HL-60 (cell line): ENCODE results near the gene OSMR.

Experiments used
- GABPA ChIP-seq: IDR thresholded peaks from 2 replicates; pipeline ENCODE4 v1.6.1; 2012; ENCODE audit warnings: low read depth
- POLR2AphosphoS5 ChIP-seq: IDR thresholded peaks from 2 replicates; pipeline ENCODE4 v1.6.1; 2012; ENCODE audit warnings: low read depth
- REST ChIP-seq: IDR thresholded peaks from 2 replicates; pipeline ENCODE4 v1.6.1; 2012; ENCODE audit warnings: low read depth; ENCODE audit not compliant: insufficient replicate concordance
- TF ChIP-seq, protein P1 (sequence below): IDR thresholded peaks from one replicate; pipeline ENCODE4 v1.5.1; 2011; ENCODE audit warnings: low read length, control low read depth, inconsistent platforms; ENCODE audit not compliant: insufficient read depth

DNA sequence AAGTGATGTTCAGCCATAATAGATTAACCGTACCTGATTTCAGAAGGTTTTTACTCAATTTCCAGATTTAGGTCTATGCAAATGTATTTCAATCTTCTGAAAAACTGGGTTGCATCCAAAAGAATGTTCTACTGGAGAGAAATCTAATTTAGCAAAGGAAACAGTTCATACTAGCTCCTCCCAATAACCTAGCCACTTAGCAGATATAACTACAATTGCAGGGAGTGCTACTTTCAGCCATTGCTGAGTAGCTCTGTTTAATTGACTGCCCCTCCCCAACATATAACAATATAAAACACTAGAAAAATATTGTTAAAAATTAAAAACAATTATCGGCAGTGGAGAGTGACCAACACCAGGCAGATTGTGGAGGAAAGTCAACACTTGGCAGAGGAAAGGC, 7.9 kb upstream of the OSMR start:
- TF ChIP-seq REST = no peak
- TF ChIP-seq, protein P1, sequence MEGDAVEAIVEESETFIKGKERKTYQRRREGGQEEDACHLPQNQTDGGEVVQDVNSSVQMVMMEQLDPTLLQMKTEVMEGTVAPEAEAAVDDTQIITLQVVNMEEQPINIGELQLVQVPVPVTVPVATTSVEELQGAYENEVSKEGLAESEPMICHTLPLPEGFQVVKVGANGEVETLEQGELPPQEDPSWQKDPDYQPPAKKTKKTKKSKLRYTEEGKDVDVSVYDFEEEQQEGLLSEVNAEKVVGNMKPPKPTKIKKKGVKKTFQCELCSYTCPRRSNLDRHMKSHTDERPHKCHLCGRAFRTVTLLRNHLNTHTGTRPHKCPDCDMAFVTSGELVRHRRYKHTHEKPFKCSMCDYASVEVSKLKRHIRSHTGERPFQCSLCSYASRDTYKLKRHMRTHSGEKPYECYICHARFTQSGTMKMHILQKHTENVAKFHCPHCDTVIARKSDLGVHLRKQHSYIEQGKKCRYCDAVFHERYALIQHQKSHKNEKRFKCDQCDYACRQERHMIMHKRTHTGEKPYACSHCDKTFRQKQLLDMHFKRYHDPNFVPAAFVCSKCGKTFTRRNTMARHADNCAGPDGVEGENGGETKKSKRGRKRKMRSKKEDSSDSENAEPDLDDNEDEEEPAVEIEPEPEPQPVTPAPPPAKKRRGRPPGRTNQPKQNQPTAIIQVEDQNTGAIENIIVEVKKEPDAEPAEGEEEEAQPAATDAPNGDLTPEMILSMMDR = no peak
- TF ChIP-seq POLR2AphosphoS5 = no peak
- no peak for TF ChIP-seq GABPA
